ENCODE data around the gene NINJ2.
"Not testable (repeated sequence)": the region's sequence is repeated elsewhere in the genome, so short reads cannot be mapped to it uniquely, and the experiment has no call there.

- TF ChIP-seq CTCF, EP300 (IDR thresholded peaks at IDR 0.05): not testable (repeated sequence)
Measured at GRCh38 chr12:698222-698621, 35.0 kb upstream of the NINJ2 start.

Data from sigmoid colon (tissue), 4 donors.